Activated CD8-positive, alpha-beta memory T cell treated with anti-CD3 and anti-CD28 coated beads for 1 hour (primary cell): ENCODE measurements around the gene ZNF496.
"Not testable (repeated sequence)": the region's sequence is repeated elsewhere in the genome, so short reads cannot be mapped to it uniquely, and the experiment has no call there.

Experiments
- DNase-seq, 2 donors: peaks; one replicate each; pipeline ENCODE4 v3.0.0-alpha.2; 2020; ENCODE audit warnings: low read depth in 1 of 2; ENCODE audit errors: extremely low read depth in 1 of 2

Gene ZNF496

DNA sequence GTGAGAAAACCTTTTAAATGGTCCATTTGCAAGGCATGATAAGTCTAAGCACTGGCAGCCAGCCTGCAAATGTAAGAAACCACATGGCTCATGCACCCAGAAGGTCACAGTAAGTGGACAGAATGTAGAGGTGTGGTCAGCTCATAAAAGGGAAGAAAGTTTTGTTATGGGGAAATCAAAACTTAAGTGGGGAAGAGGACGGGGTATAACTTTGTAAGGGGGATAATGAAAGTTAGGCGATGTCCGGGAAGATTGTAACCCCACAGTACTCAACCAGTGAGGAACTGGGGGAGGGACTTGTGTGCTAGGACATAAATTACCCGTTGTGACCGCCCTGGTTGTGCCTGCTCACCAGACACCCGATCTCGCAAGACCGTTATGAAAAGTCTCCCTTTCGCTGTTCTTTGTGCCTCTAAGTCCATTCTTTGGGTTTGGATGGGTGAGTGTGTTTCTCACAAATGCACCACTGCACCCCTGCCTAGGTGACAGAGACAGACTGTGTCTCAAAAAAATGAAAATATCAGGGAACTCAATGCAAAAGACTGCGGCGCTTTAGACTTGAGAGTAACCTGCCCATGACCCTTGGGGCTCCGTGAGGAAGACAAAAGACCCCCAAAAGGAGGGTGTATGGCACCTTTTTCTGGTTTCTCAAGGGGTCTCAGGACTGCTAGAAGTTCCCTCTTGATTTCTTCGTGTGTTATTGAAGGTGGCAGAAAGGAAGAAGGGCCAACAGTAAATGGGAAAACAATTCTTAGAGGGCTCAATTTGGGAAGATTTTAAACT is 28.6 kb upstream of the ZNF496 start:
- no peak for DNase-seq

DNA sequence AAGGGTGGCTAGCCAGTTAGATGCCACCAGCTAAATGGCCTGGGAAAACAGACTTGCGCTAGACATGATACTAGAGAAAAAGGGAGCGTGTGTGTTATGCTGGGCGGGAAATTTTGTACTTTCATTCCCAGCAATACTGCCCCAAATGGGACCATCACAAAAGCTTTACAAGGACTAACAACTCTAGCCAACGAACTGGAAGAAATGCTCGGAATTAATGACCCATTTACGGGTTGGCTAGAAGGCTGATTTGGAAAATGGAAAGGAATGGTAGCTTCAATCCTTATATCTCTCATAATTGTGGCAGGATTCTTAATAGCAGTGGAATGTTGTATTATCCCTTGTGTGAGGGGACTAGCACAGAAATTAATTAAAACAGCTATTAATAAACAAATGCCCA is 27.9 kb upstream of the ZNF496 start:
- DNase-seq, result no peak

DNA sequence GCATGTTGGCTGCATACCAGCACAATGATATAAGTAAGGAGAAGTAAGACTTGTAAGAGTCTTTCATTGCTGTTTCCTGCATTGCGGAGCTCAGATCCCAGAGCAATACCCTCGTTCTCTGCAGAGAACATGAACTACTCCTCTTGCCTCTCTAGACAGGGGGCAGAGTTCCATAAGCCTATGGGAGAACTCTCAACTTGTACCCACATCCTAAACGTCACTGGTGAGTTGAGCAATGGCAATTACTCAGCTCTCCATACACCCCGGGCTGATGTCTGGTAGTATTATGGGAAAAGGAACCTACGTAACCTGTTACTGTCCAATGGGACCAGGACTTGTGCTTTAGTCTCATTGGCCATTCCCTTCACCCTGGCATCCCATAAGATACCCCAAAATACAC is 27.3 kb upstream of the ZNF496 start:
- no peak for DNase-seq

DNA sequence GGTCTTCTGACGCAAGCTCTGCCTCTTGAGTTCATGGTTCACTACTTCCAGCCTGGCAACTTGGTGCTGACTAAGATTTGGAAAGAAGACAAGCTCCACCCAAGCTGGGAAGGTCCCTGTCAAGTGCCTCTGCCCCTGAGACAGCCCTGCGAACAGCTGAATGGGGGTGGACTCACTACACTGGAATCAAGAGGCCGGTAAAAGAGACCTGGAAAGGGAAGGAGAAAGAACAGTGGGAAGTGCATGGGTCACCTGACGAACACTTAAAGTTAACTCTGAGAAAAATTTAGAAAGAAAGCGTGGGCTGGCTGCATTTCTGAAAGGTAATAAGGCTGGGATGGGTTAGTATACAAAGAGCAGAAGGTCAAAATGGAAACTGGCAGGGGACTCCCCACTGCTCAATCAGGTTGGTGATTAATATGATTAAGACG is 26.1 kb upstream of the ZNF496 start:
- no peak for DNase-seq

DNA sequence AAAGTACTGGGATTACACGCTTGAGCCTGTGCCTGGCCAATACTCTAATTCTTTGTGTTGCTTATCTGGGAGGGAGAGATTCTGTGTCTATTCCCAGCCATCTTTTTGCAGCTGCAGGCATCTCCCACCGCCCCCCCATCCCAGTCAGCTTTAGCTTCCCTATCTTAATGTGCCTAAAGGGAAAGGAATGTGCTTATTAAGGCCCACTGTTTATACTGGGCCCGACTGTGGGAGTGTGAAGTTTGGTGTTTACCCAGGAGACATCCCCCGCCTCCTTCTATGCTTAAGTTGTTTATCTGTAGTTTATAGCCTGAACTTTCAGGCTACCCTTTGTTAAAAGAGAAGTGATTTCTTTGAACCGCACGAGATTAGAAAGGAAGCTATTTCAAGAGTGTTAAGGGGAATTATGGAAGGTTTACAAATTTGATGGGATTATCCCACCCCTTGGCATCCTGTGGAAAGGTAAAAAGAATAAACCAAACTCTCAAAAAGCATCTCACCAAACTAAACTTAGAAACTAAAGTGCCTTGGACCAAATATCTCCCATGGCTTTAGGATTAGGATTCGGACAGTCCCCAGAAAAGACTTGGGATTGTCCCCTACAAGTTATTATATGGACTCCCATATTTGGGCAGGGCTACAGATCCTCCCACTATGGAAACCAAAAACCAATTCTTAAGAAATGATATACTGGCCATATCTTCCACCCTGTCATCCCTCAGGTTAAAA is 25.5 kb upstream of the ZNF496 start:
- no peak for DNase-seq

DNA sequence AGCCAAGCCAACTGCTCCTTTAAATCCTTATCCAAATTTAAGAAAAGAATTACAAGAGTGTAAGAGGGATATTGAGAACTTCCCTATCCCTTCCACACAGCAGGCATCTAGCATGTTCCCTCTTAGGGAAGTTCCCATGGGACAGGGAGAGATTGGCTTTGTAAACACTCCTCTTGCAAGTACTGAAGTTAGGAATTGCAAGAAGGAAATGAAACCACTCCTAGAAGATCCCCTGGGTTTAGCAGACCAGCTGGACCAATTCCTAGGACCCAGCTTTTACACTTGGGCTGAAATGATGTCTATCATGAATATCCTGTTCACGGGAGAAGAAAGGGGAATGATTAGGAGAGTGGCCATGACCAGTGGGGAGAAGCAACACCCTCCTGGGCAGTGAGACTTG is 23.5 kb upstream of the ZNF496 start:
- not testable (repeated sequence) for DNase-seq

DNA sequence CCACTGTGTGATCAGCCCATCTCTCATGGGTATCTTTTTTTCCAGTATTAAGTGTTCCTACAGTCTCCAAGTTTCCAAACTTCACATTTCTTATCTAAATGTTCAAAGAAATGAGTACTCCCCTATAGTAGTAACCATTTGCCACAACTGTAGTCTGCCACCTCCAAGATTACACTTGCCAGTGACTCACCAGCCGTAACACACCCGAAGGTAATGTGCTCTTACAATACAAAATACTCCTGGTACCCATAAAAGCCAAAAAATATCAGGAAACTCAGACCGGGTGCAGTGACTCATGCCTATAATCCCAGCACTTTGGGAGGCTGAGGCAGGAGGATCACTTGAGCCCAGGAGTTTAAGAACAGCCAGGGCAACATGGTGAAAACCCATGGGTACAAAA is 20.5 kb upstream of the ZNF496 start:
- DNase-seq, result no peak

DNA sequence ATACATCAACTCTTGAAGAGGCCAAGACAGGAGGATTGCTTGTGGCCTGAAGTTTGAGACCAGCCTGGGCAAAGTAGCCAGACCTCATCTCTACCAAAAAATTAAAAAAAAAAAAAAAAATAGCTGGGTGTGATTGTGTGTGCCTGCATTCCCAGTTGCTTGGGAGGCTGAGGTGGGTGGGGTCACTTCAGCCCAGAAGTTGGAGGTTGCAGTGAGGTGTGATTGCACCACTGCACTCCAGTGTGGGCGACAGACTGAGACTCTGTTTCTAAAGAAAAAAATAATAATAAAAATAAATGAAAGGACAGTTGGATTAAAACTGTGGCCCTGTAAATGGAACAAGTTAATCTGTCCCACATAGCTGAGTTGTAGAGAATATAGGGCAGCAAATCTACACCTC is 18.9 kb upstream of the ZNF496 start:
- DNase-seq, result no peak

DNA sequence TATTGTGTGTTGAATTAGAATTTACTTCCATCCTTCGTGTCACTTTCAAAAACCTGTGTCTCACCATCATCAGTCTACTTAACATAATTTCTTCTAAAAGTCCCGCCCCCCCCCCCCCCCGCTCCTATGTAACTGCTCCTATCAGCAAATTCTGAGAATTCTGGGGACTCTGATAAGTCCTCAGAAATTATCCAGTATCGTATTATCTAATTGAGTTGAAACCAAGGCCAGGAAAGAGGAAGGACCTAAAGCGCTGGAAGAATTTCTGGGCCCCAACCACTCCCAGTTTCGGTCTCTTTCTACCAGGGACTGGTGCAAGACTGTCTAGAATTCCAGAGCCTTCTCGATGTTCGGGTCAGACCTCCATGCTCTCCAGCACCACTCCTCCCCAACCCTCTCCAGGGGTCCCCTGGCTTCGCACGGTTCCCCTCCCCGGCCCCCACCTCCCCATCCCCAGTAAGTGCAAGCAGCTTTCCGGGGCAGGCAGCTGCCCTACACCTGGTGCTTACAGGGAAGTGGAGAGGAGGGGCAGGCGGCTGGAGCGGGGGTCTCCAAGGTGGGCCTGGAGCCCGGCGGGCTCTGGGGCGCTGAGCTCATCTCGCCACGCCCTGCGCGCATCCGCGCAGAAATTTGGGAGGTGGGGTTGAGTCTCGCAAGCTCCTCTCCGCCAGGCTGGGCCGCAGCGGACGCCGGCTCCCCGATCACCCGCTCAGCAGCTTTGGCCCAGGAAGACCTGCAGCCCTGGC is 16.0 kb upstream of the ZNF496 start:
- no peak for DNase-seq

DNA sequence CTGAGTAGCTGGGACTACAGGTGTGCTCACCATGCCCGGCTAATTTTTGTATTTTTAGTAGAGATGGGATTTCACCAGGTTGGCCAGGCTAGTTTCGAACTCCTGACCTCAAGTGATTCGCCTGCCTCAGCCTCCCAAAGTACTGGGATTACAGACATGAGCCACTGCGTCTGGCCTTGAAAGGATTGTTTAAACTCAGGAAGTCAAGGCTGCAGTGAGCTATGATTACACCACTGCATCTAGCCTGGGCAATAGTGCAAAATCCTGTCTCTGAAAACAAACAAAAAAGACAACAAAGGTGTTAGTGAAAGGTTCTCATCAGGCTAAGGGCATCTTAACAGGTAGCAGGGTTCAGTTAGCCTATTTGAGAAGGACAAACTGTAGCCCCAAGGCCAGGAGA is 14.2 kb upstream of the ZNF496 start:
- no peak for DNase-seq

DNA sequence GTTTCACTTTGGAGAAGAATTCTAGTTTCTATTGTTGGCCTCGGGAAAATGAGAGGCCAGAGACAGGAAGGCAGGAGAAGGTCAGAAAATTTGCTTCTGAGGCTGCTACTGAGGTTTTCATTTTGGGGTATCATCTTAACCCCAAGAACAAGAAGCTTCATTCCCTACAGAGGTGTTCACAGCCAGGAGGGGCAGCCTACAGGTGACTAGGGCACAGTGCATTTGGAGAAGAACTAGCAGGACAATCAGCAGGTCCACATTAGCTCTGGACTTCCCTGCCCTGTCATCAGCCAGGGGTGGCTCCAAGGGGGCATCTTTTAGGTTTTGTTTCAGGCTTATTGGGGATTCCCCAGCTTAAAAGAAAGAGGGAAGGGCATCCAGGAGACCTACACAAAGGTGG is 12.1 kb upstream of the ZNF496 start:
- no peak for DNase-seq

DNA sequence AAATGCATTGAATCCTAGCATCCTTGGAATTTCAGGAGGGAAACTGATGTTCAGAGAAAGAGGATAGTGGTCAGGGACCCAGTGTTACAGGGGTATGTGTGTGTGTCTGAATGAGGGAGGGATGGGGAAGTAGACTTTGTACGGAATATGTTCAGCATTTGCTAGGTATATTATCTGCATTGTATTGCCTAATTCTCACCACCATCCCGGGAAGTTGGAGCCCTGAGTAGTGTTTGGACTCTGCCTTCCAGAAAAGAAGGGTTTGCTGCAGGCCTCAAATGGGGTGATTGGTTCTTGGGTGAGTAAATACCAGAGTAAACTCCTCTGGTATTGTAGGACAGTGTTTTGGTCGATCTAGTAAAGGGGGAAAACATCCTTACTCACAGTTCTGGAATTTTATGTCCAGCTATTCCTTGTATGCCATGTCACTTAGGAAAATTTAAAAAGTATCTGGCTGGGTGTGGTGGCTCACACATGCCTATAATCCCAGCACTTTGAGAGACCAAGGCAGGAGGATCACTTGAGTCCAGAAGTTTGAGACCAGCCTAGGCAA is 7.1 kb upstream of the ZNF496 start:
- no peak for DNase-seq

DNA sequence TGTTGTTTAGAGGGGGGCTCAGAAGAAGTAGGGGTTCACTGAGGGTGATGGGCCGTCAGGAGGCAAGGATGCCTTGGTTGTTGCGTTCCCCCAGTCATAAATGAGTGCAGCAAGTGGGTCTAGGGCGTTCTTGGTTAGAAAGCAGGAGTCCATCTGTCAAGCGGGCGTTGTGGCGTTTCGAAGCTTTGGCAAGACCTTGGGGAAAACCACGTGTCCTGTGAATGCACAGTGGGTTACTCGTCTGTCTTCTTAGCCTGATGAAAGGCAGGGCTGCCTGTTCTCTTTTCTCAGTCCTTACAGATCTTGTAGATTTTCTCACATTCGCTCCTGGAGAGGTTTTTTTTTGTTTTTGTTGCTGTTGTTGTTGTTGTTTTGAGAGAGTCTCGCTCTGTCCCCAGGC is 6.3 kb upstream of the ZNF496 start:
- no peak for DNase-seq

DNA sequence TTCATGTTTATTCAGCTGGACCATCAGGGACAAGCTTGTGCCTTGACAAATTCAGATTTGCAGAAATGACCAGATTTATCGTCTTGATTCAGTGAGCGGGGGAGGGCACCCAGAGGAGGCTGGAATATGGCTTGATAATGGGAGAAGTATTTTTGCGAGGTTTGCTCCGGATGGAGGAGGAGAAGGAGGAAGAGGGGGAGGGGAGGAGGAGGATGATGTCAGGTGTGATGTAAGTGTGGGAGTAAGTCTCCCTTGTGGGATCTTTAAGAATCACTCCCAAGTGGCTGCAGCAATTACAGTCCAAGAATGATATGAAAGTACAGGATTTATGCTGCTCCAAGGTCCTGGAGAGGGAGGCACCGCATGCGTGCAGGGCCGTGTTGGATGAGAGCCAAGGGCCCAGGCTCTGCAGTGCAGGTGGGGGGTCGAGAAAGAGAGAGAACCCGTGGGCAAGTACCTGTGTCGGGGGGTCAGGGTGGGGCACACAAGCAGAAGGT is 5.6 kb upstream of the ZNF496 start:
- DNase-seq, result no peak

DNA sequence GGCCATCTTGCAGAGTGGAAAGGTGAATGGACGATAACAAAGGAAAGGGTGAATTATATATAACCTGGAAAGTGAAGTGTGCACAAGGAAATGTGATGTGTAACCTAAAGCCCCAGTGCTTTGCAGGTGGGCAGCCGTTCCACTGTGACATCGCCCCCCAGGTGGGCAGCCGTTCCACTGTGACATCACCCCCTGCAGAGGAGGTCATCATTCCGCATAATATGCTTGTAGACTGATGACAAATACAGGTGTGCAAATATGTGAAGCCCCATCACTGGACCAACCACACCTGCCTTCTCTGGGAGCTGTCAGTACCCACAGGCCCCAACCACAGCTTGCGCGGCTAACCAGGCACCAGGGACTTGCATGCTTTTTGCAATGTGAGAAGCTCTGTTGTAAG is 4.7 kb upstream of the ZNF496 start:
- DNase-seq, result no peak

DNA sequence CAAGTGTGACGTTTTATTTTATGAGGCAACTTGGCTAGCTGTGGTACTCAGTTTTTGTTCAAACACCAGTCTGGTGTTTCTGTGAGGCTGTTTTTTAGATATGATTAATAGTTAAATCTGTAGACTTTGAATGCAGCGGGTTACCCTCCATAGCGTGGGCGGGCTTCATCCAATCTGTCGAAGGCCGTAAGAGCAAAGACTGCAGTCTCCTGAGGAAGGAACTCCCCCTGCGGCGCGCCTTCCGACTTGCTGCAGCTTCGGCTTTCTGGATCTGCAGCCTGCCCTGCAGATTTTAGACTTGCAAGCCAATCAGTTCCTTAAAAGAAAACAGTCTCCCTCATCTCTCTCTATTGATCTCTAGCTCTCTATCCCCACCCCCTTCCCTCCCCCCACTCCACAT is 4.2 kb upstream of the ZNF496 start:
- DNase-seq, result no peak

DNA sequence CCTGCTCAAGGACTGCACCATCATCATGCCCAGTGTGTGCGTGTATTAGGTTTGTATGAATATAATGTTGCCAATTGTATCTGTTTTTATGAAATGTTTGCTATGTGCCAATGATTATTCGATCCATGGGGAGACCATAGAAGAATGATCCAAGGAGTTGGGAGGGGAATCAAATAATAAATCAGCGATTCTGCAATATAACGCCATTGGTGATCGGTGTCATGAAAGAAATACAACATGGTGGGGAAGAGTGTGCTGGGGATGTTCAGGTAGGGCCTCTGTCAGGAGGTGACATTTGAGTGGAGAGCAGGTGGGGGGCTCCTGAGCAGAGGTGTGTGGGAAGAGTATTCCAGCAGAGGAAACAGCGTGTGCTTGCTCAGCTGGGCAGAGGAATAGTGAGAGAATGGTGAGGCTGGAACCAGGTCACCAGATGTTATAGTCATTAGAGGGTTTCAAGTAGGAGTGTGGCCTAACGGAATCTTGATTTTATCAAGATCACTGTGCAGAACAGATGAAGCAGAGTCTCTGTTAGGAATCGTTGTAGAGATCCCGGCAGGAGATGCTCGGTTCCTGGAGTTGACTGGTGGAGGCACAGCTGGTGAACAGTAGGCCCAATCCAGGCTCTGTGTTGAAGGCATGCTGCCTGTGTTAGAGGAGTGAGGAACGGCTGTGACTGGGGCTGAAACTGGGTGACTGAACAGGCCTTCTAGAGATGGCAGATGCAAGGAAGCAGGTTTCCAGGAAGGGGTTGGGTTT is 2.9 kb upstream of the ZNF496 start:
- no peak for DNase-seq

DNA sequence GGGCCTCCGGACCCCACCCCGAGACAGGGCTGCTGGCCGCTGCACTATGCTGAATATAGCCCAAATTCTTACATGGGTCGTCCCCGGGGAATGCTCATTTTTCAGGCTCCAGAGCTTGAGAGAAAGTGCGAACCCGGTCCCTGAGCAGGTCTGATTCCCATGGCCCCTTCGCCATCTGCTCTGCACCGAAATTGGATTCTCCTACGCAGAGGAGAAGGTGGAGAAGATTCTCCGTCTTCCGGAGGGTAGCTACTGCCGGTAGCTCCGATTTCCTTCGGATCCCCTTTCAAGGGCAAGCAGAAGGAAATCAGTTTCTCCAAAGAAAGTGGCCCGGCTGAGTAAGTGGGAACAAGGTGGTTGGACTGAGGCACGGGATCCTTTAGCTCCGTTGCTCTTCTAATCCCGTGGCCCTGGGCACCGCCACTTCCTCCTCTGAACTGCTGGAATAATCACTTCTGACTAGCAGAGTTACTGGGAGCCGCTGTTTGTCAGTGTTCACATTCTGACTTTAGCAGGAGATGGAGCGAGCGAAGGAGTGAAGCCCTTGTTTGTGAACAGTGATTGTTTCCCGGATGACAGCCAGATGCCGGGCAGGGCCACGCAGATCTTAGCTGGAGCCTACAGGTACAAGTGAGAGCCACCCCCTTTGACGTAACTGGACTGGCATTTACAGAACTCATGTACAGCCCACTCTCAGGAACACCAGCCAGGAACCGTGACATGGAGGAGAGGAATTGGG is 1.1 kb upstream of the ZNF496 start:
- DNase-seq, result no peak

DNA sequence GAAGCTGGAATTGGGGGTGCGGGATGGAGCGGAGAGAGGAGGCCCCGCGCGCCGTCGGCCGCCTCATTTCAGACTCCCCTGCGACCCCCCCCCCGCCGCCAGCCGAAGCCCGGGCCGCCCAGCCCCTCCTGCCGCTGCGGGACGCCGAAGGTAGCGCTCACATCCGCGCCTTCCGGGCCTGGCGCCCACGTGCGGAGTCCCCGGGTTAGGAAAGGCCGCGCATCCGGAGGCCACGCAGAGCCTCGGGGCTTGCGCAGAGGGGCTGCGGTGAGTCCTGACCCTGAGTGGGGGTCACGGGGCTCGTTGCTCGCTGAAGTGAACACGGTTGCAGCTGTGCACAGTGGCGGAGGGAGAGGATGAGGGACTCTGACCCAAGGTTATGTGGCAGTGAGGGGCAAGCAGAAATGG is 552 bp upstream of the ZNF496 start:
- peak in 1 of 2 donors; percentile 18 for DNase-seq

DNA sequence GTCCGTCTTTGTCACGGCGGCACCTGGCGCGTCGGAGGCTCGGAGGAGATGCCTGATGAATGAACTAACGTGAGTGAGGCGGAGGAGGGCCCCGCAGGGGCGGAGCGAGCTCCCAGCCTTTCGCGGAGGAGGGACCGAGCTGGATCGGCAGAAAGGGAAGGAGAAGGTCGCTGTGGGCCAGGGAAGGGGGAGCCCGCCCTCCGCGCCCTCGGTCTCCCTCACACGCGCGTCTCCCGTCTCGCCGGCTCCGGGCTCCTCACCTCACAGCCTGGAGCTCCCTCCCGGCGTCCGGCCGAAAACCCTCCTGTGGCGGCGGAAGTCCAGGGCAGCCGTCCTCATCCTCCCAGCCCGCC is 519 bp downstream of the ZNF496 start:
- peak in 1 of 2 donors; percentile 48 for DNase-seq
